IPS-20b (cell line): ENCODE data around the gene BAD.
A peak's percentile ranks its signal among the peaks of the same experiment; 100 is the strongest.

Experiments used
- H3K27ac ChIP-seq: one replicate; pipeline ENCODE4 v1.5.1; 2013; ENCODE audit warnings: low read length
- H3K27me3 ChIP-seq: 2 replicates; pipeline ENCODE4 v1.6.1; 2013; ENCODE audit warnings: mild to moderate bottlenecking, low read length, inconsistent platforms; ENCODE audit not compliant: insufficient read depth
- H3K36me3 ChIP-seq: 2 replicates; pipeline ENCODE4 v1.6.1; 2013; ENCODE audit warnings: low read depth, mild to moderate bottlenecking, inconsistent platforms, low read length, moderate library complexity; ENCODE audit not compliant: insufficient read depth
- H3K4me1 ChIP-seq: 2 replicates; pipeline ENCODE4 v1.6.1; 2013; ENCODE audit warnings: mild to moderate bottlenecking, control low read depth, inconsistent platforms, low read length, moderate library complexity; ENCODE audit not compliant: insufficient read depth
- H3K4me3 ChIP-seq: 2 replicates; pipeline ENCODE4 v1.5.1; 2013; ENCODE audit warnings: mild to moderate bottlenecking, low read length, inconsistent platforms
- H3K9ac ChIP-seq: 2 replicates; pipeline ENCODE4 v1.6.1; 2013; ENCODE audit warnings: low read depth, mild to moderate bottlenecking, inconsistent platforms, low read length, moderate library complexity
- H3K9me3 ChIP-seq: 2 replicates; pipeline ENCODE4 v1.6.1; 2013; ENCODE audit warnings: mild to moderate bottlenecking, low read depth, low read length, inconsistent platforms; ENCODE audit not compliant: insufficient read depth

BAD gene

GRCh38 chr11:64299847-64300648 is 15.6 kb upstream of the BAD start, which contains the start of gene CATSPERZ:
Gene CATSPERZ, plus strand, starts transcription at chr11:64300358. Its CDS starts 53 bp downstream, at chr11:64300411.
- no peak within 1 kb of the TSS for H3K9ac ChIP-seq
- H3K4me3 ChIP-seq = peak within 1 kb of the TSS; percentile 43; the same call in 1 of the 2 replicates
- peaks cover 76% of the 10 kb centered on the region for H3K27me3 ChIP-seq
- peaks cover 5% of the 10 kb centered on the region; the same call in 1 of the 2 replicates for H3K4me1 ChIP-seq
- H3K27ac ChIP-seq = no peak within 1 kb of the TSS
- H3K9me3 ChIP-seq = no peaks in the 10 kb centered on the region
- no peaks in the 10 kb centered on the region for H3K36me3 ChIP-seq

- Histone ChIP-seq H3K9me3 (no peaks in the 10 kb centered on the region), H3K27ac (no peak overlapping the region), H3K4me3 (no peak overlapping the region), H3K36me3 (no peaks in the 10 kb centered on the region), H3K4me1 (peaks cover 5% of the 10 kb centered on the region; the same call in 1 of the 2 replicates), H3K27me3 (peaks cover 85% of the 10 kb centered on the region), H3K9ac (no peak overlapping the region)
These were observed 14.7 kb upstream of the BAD start for GRCh38 chr11:64298966-64299846.

GRCh38 chr11:64297699-64298358 is 13.4 kb upstream of the BAD start:
- no peak overlapping the region for H3K4me3 ChIP-seq
- no peaks in the 10 kb centered on the region; the same call in 1 of the 2 replicates for H3K4me1 ChIP-seq
- peaks cover 93% of the 10 kb centered on the region for H3K27me3 ChIP-seq

GRCh38 chr11:64296830-64297698 is 12.6 kb upstream of the BAD start:
- Histone ChIP-seq H3K27me3 (peaks cover 100% of the 10 kb centered on the region), H3K4me3 (peak overlapping the region; percentile 26; the same call in 1 of the 2 replicates), H3K9me3 (no peaks in the 10 kb centered on the region), H3K36me3 (no peaks in the 10 kb centered on the region), H3K4me1 (no peaks in the 10 kb centered on the region; the same call in 1 of the 2 replicates), H3K27ac (no peak overlapping the region), H3K9ac (no peak overlapping the region)

More at GRCh38 chr11:64297699-64298358, 13.4 kb upstream of the BAD start:
- no peaks in the 10 kb centered on the region for H3K9me3 ChIP-seq
- H3K9ac ChIP-seq = no peak overlapping the region
- no peak overlapping the region for H3K27ac ChIP-seq
- no peaks in the 10 kb centered on the region for H3K36me3 ChIP-seq

GRCh38 chr11:64296236-64296635 is 11.8 kb upstream of the BAD start:
- Histone ChIP-seq H3K4me1 (no peaks in the 10 kb centered on the region; the same call in 1 of the 2 replicates), H3K27ac (no peak overlapping the region), H3K9ac (no peak overlapping the region), H3K36me3 (no peaks in the 10 kb centered on the region), H3K4me3 (no peak overlapping the region), H3K9me3 (no peaks in the 10 kb centered on the region), H3K27me3 (peaks cover 100% of the 10 kb centered on the region)

- H3K4me1 ChIP-seq = no peaks in the 10 kb centered on the region; the same call in 1 of the 2 replicates
- no peaks in the 10 kb centered on the region for H3K36me3 ChIP-seq
- H3K9me3 ChIP-seq = no peaks in the 10 kb centered on the region
- H3K27me3 ChIP-seq = peaks cover 100% of the 10 kb centered on the region
- no peak overlapping the region for H3K27ac ChIP-seq
- no peak overlapping the region for H3K9ac ChIP-seq
- no peak overlapping the region for H3K4me3 ChIP-seq
These were observed 11.3 kb upstream of the BAD start for GRCh38 chr11:64295760-64296159.

GRCh38 chr11:64294774-64295173 is 10.3 kb upstream of the BAD start:
- H3K4me1 ChIP-seq = no peaks in the 10 kb centered on the region
- H3K4me3 ChIP-seq = no peak overlapping the region
- H3K27ac ChIP-seq = no peak overlapping the region
- no peak overlapping the region for H3K9ac ChIP-seq
- no peaks in the 10 kb centered on the region for H3K9me3 ChIP-seq
- H3K27me3 ChIP-seq = peaks cover 100% of the 10 kb centered on the region
- no peaks in the 10 kb centered on the region for H3K36me3 ChIP-seq

GRCh38 chr11:64292460-64293254 is 8.2 kb upstream of the BAD start:
- Histone ChIP-seq H3K9me3 (no peaks in the 10 kb centered on the region), H3K4me3 (no peak overlapping the region), H3K9ac (no peak overlapping the region), H3K36me3 (no peaks in the 10 kb centered on the region), H3K4me1 (no peaks in the 10 kb centered on the region), H3K27ac (no peak overlapping the region), H3K27me3 (peaks cover 90% of the 10 kb centered on the region)

GRCh38 chr11:64291752-64292459 is 7.4 kb upstream of the BAD start:
- H3K9ac ChIP-seq = no peak overlapping the region
- no peaks in the 10 kb centered on the region for H3K4me1 ChIP-seq
- peak overlapping the region; percentile 51; the same call in 1 of the 2 replicates for H3K4me3 ChIP-seq
- H3K36me3 ChIP-seq = no peaks in the 10 kb centered on the region
- no peaks in the 10 kb centered on the region for H3K9me3 ChIP-seq
- H3K27me3 ChIP-seq = peaks cover 88% of the 10 kb centered on the region
- H3K27ac ChIP-seq = no peak overlapping the region
